ENCODE measurements around the gene PTPN9. TPM values are rescaled to one million over a fixed set of nuclear protein-coding genes. Genes with fewer than 3 reads are reported as not detected.

PTPN9 gene
- total and polyA plus RNA-seq, 2 of the 4 experiments (the other 2 are of a cell fraction): 26.5 to 38.9 TPM

DNA sequence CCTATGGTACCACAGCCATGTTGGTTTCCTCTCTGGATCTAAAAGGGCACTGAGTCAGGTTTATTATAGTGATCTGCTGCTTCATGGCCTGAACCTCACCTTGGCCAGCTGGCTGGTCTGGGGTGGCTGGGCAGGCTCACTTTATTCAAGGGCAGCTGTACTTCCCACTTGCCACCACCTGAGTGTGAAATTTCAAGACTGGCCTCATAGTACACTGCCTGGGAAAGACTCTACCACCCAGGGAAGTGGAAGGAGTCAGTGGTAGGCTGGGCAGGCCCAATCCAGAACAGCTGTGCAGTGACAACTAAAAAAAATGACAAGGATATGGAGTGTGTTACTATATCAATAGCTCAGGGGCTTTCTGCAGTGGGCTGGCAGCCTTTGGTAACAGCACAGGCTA, 37.7 kb upstream of the PTPN9 start:
- H2BK5ac ChIP-seq (ENCODE audit: low read depth, low read length, poor library complexity, severe bottlenecking): no peak overlapping the region
- no peak overlapping the region for H3K4me3 ChIP-seq (ENCODE audit: insufficient read depth, low read depth, low read length)
- peaks cover 45% of the 10 kb centered on the region for H3K36me3 ChIP-seq (ENCODE audit: control insufficient read depth, insufficient read depth, low read length)
- no peak overlapping the region for H2AFZ ChIP-seq (replicated peaks; ENCODE audit: low read length, poor library complexity)
- H3K18ac ChIP-seq (ENCODE audit: low read depth, low read length): no peak overlapping the region
- no peak overlapping the region for H4K5ac ChIP-seq (ENCODE audit: low read depth, low read length)
- in situ Hi-C loops (cut with MboI; ENCODE audit: low sequenced_read_pairs): no loop called here
- ATAC-seq (ENCODE audit: low read depth): no peak
- no peak overlapping the region for H2BK20ac ChIP-seq (ENCODE audit: low read depth, low read length)
- H3K23ac ChIP-seq (ENCODE audit: low read depth, low read length): no peak overlapping the region
- TF ChIP-seq RCOR1 (IDR thresholded peaks at IDR 0.05; ENCODE audit: insufficient replicate concordance, low read length) (no peak), RFX5 (IDR thresholded peaks at IDR 0.05; ENCODE audit: low read depth, low read length) (no peak), SMC3 (IDR thresholded peaks at IDR 0.05; ENCODE audit: low read depth, low read length) (no peak), MAFK (IDR thresholded peaks at IDR 0.05; ENCODE audit: low read depth, low read length) (no peak), CTCF (conservative IDR thresholded peaks at IDR 0.05; ENCODE audit: low read depth, low read length) (no peak), MXI1 (IDR thresholded peaks at IDR 0.05; ENCODE audit: borderline replicate concordance, low read depth, low read length) (no peak), MAZ (IDR thresholded peaks at IDR 0.05; ENCODE audit: borderline replicate concordance, low read depth, low read length) (no peak), BHLHE40 (IDR thresholded peaks at IDR 0.05; ENCODE audit: low read depth, low read length) (no peak), CEBPB (IDR thresholded peaks at IDR 0.05; ENCODE audit: low read depth, low read length) (no peak), FOS (IDR thresholded peaks at IDR 0.05; ENCODE audit: low read depth, low read length) (no peak), USF2 (IDR thresholded peaks at IDR 0.05; ENCODE audit: low read depth, low read length) (no peak), NFE2L2 (IDR thresholded peaks at IDR 0.05; ENCODE audit: low read depth, low read length) (no peak), CHD1 (IDR thresholded peaks at IDR 0.05; ENCODE audit: low read depth, low read length) (no peak)
- TF ChIP-seq, protein P1, sequence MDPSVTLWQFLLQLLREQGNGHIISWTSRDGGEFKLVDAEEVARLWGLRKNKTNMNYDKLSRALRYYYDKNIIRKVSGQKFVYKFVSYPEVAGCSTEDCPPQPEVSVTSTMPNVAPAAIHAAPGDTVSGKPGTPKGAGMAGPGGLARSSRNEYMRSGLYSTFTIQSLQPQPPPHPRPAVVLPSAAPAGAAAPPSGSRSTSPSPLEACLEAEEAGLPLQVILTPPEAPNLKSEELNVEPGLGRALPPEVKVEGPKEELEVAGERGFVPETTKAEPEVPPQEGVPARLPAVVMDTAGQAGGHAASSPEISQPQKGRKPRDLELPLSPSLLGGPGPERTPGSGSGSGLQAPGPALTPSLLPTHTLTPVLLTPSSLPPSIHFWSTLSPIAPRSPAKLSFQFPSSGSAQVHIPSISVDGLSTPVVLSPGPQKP (IDR thresholded peaks at IDR 0.05; ENCODE audit: borderline replicate concordance, low read depth, low read length): no peak
- H3K27me3 ChIP-seq (ENCODE audit: control insufficient read depth, insufficient read depth, low read length): no peaks in the 10 kb centered on the region
- H2BK120ac ChIP-seq (ENCODE audit: low read depth, low read length): no peak overlapping the region
- H3K27ac ChIP-seq (ENCODE audit: insufficient read depth, low read length): no peak overlapping the region
- BruUV-seq (replicated peaks): no TSS peak
- no peak overlapping the region for H3K14ac ChIP-seq (replicated peaks; ENCODE audit: low read depth, low read length)
- no peaks in the 10 kb centered on the region for H3K9me3 ChIP-seq (ENCODE audit: control insufficient read depth, insufficient read depth, low read length)
- H4K8ac ChIP-seq (ENCODE audit: low read depth in 2 of 2, low read length in 2 of 2): no peak overlapping the region
- no peak overlapping the region for H2BK15ac ChIP-seq (ENCODE audit: low read depth, low read length)
- peaks cover 4% of the 10 kb centered on the region; the same call in 1 of the 2 replicates for H3K9me1 ChIP-seq (ENCODE audit: insufficient read depth, low read length)
- no peak overlapping the region for H4K91ac ChIP-seq (ENCODE audit: insufficient read depth, low read depth, low read length)
- peaks cover 9% of the 10 kb centered on the region for H3K4me1 ChIP-seq (ENCODE audit: control insufficient read depth, insufficient read depth, low read length)
- dilution Hi-C loops (cut with HindIII; ENCODE audit: low sequenced_read_pairs, unreplicated experiment): no loop called here
- peaks cover 7% of the 10 kb centered on the region; the same call in 1 of the 2 replicates for H4K20me1 ChIP-seq (ENCODE audit: insufficient read depth, low read length)
- intact Hi-C loops (cut with micrococcal nuclease): no loop called here
- H3K79me1 ChIP-seq (ENCODE audit: low read depth in 1 of 2, low read length in 2 of 2): peaks cover 14 to 21% of the 10 kb centered on the region in 2 experiments; a peak in 3 of 4 replicates
- no peak overlapping the region for H3K4me2 ChIP-seq (ENCODE audit: low read depth, low read length)
- H2AK5ac ChIP-seq (ENCODE audit: low read depth, low read length): no peak overlapping the region
- no peak overlapping the region for H3K56ac ChIP-seq (ENCODE audit: extremely low read depth, insufficient read depth, low read length)
- ChIA-PET CTCF (no interaction called here), POLR2A (ENCODE audit: unreplicated experiment) (no interaction called here)
- no peak for DNase-seq
- H3K9ac ChIP-seq (ENCODE audit: low read depth, low read length): no peak overlapping the region
- no peak overlapping the region for H2AK9ac ChIP-seq (replicated peaks; ENCODE audit: low read depth, low read length, poor library complexity)
- no peak overlapping the region for H3K4ac ChIP-seq (ENCODE audit: low read depth, low read length)
